Measurements from ENCODE around the gene RIPK1.
"Not testable (repeated sequence)": the region's sequence is repeated elsewhere in the genome, so short reads cannot be mapped to it uniquely, and the experiment has no call there.

Gene RIPK1

GRCh38 chr6:3041147-3041546 lies 27.1 kb upstream of the RIPK1 start:
- Histone ChIP-seq H3K36me3 (no peaks in the 10 kb centered on the region), H3K4me3 (no peak overlapping the region), H3K4me1 (no peaks in the 10 kb centered on the region), H3K9me3 (no peaks in the 10 kb centered on the region), H3K27ac (no peak overlapping the region), H3K27me3 (no peaks in the 10 kb centered on the region)
- intact Hi-C loops (cut with DNase I; ENCODE audit: low total_unique reads): no loop called here
- DNase-seq: no peak
- TF ChIP-seq CTCF (IDR thresholded peaks at IDR 0.05): no peak

GRCh38 chr6:3041606-3042005 lies 26.7 kb upstream of the RIPK1 start:
- Histone ChIP-seq H3K4me1 (no peaks in the 10 kb centered on the region), H3K4me3 (no peak overlapping the region), H3K27me3 (no peaks in the 10 kb centered on the region), H3K9me3 (no peaks in the 10 kb centered on the region), H3K27ac (no peak overlapping the region), H3K36me3 (no peaks in the 10 kb centered on the region)
- no peak for DNase-seq
- intact Hi-C loops (cut with DNase I; ENCODE audit: low total_unique reads): no loop called here
- no peak for TF ChIP-seq CTCF (IDR thresholded peaks at IDR 0.05)

DNA sequence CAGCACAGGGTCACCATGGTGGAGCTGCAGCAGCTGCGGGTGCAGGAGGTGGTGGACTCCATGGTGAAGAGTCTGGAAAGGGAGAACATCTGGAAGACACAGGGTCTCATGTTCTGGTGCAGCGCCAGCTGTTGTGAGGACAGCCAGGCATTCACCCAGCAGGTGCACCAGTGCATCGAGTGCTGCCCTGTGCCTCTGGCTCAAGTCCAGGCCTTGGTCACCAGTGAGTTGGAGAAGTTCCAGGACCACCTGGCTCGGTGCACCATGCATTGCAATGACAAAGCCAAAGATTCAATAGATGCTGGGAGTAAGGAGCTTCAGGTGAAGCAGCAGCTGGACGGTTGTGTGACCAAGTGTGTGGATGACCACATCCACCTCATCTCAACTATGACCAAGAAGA lies 22.9 kb upstream of the RIPK1 start:
- intact Hi-C loops (cut with DNase I; ENCODE audit: low total_unique reads): no loop called here
- no peaks in the 10 kb centered on the region for H3K4me1 ChIP-seq
- no peak for TF ChIP-seq CTCF (IDR thresholded peaks at IDR 0.05)
- no peaks in the 10 kb centered on the region for H3K36me3 ChIP-seq
- no peak overlapping the region for H3K4me3 ChIP-seq
- no peak for DNase-seq
- H3K9me3 ChIP-seq: no peaks in the 10 kb centered on the region
- no peak overlapping the region for H3K27ac ChIP-seq
- H3K27me3 ChIP-seq: no peaks in the 10 kb centered on the region

GRCh38 chr6:3045777-3046176 lies 22.5 kb upstream of the RIPK1 start:
- H3K27ac ChIP-seq: no peak overlapping the region
- no peak for DNase-seq
- intact Hi-C loops (cut with DNase I; ENCODE audit: low total_unique reads): no loop called here
- H3K4me1 ChIP-seq: no peaks in the 10 kb centered on the region
- H3K4me3 ChIP-seq: no peak overlapping the region
- no peaks in the 10 kb centered on the region for H3K27me3 ChIP-seq
- no peak for TF ChIP-seq CTCF (IDR thresholded peaks at IDR 0.05)
- H3K36me3 ChIP-seq: no peaks in the 10 kb centered on the region
- H3K9me3 ChIP-seq: no peaks in the 10 kb centered on the region

DNA sequence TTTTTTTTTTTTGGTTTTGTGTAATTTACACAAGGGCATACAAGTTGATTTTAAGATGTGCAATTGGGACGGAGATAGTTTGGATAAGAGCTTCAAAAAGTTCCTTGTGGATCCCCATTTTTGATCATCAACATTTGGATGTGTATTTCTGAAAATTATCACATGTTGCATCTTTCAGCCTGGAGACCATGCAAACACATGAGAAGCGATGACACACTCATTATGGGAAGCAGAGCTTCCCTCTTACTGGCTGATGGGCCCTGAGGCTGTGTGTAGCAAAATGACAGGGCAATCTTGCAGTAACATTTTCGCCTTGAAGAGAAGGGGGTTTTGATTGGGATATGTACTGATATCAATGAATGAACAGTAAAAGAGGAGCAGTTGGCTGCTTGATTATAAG lies 22.0 kb upstream of the RIPK1 start:
- TF ChIP-seq CTCF (IDR thresholded peaks at IDR 0.05): no peak
- intact Hi-C loops (cut with DNase I; ENCODE audit: low total_unique reads): no loop called here
- no peak for DNase-seq
- Histone ChIP-seq H3K4me1 (no peaks in the 10 kb centered on the region), H3K27me3 (no peaks in the 10 kb centered on the region), H3K9me3 (no peaks in the 10 kb centered on the region), H3K27ac (no peak overlapping the region), H3K4me3 (no peak overlapping the region), H3K36me3 (no peaks in the 10 kb centered on the region)

DNA sequence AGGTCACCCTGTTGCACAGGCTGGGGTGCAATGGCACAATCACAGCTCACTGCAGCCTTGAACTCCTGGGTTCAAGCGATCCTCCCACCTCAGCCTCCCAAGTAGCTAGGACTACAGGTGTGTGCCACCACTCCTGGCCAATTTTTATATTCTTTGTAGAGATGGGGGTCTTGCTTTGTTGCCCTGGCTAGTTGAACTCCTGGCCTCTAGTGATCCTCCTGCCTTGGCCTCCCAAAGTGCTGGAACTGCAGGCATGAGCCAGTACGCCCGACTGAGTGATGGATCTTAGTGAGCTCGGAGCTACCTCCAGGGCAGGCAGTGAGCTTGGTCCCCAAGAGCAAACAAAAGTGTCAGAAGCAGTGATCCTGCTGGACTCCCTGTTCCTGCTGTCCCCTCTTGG lies 20.3 kb upstream of the RIPK1 start:
- intact Hi-C loops (cut with DNase I; ENCODE audit: low total_unique reads); H3K36me3 ChIP-seq; H3K27me3 ChIP-seq; H3K4me1 ChIP-seq; H3K9me3 ChIP-seq; H3K27ac ChIP-seq; H3K4me3 ChIP-seq; DNase-seq: not testable (repeated sequence)

Data from tibial artery (tissue), 4 donors.